GM08714 (cell line): ENCODE data around the gene TMA16.
"Not testable (repeated sequence)": the region's sequence is repeated elsewhere in the genome, so short reads cannot be mapped to it uniquely, and the experiment has no call there.

Source experiments
- H3K4me3 ChIP-seq: fragments of 200-500 bp; sonication (Bioruptor generic); 2 replicates; pipeline ENCODE4 v1.5.1; 2014; ENCODE audit warnings: mild to moderate bottlenecking, low read length, inconsistent platforms
- ZNF274 ChIP-seq: IDR thresholded peaks from 2 replicates; pipeline ENCODE4 v1.6.1; 2012; ENCODE audit warnings: mild to moderate bottlenecking, low read depth, low read length

Gene TMA16

DNA sequence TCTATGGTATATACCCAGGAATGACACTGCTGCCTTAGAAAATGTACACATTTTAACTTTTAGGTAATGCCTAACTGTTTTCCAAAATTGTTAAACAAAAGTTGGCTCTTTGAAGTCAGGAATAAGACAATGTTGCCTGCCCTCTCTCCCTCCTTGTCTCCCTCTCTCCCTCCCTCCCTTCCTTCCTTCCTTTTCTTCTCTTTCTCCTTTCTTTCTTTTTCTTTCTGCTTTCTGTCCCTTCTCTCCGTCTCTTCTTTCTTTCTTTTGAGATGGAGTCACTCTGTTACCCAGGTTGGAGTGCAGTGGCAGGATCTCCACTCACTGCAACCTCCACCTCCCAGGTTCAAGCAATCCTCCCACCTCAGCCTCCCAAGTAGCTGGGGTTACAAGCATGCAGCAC, 4.6 kb upstream of the TMA16 start:
- TF ChIP-seq ZNF274, result no peak
- no peak overlapping the region for H3K4me3 ChIP-seq

DNA sequence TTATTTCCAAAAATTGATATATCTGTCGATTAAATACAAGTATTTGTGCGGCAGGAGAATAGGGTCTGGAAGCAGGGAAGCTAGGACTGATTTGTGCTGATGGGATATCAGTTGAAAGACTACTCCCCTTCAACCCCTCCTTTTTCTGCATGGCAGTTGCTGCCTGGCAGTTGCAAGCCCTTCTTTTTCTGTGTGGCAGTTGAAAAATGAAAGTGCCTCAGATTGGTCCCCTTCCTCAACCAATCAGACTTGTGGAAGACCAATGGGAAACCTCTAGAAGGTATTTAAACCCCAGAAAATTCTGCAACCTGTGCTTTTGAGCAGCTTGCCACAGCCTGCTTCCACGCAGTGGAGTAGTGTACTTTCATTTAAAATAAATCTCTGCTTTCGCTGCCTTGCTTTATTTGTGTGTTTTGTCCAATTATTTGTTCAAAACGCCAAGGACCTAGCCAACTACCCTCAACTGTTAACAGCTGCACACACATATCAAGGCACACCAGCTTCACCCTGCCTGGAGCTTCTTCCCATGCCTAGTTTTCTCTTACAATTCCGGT, 1.5 kb upstream of the TMA16 start:
- H3K4me3 ChIP-seq, result peak overlapping the region; percentile 67; the same call in 1 of the 2 replicates
- no peak for TF ChIP-seq ZNF274

DNA sequence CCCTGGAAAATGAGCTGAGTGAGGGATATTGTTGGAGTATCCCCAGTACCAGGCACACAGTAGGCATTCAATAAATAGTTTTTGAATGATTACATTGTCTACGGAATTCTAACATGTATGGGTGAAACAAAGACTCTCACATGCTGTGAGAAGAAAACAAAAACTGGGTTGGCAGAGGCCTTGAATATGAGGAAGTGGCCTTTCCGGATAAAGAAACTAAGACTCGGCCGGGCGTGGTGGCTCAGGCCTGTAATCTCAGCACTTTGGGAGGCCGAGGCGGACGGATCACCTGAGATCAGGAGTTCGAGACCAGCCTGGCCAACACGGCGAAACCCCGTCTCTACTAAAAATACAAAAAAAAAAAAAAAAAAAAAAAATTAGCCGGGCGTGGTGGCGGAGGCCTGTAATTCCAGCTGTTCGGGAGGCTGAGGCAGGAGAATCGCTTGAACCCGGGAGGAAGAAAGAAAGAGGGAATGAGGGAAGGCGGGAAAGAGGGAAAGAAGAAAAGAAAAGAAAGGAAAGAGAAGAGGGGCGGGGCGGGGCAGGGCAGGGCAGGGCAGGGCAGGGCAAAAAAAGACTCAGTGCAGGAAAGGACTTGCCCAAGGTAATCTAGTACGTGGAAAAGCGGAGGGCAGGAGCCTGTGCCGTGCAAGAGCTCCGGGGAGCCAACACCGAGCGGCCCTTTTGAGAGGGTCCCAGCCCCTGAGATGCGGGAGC, 689 bp upstream of the TMA16 start:
- no peak for TF ChIP-seq ZNF274

DNA sequence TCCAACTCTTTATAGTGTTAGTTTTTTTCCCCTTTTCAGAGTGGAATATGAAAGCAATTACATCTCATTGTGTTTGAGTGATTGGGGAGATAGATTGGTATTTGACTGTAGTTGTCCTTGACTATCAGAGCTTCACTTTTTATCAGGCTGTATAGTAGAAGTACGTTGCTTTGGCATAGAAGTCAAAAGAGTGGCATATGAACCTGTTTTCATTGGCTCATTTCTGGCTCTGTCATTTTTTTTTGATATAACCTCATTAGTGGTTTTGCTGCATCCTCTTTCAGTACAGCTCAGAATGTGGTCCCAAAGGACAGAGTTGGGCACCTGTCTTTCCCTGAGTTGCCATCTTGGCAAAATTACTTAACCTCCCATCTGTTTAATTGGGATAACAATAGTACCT, 1.4 kb downstream of the TMA16 start:
- peak overlapping the region; percentile 67 for H3K4me3 ChIP-seq
- TF ChIP-seq ZNF274, result no peak

More for the DNA sequence above, 689 bp upstream of the TMA16 start:
- H3K4me3 ChIP-seq, result peak overlapping the region; percentile 67

DNA sequence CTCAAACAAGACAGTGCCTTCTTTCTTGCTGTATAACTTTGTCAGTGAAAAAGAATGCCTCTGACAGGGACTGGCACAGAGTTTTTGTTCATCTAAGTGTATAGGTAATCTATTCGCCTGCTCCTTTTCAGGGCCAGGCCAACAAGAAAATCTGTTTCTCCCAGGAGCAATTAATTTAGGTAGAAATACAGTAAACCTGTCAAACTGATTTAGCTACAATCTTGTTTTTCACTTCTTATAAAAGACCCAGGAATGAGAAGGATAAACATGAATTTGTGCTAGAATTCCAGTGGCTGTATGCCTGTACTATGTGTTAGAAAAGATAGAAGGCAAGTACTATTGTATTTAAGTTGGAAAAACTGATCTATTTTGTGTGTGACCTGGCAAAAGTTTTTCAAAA, 6.1 kb downstream of the TMA16 start:
- no peak for TF ChIP-seq ZNF274
- no peak overlapping the region for H3K4me3 ChIP-seq

DNA sequence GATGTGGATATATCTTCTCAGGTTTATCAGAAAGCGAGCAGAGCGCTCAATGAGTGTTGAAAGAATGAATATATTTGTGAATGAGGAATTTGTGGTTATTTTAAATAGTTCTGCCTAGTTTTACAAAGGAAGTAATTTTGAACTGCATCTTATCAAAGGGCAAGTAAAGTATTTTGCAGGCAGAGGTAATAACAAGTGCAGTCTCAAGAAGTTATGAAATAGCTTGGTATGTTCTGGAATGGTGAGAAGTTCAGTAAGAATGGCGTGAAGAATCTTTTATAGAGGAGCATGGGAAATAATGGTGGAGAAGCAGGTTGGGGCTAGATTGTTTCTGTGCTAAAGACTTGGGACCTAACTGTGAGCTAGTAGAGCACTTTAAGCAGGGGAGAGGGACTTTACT, 10.9 kb downstream of the TMA16 start:
- H3K4me3 ChIP-seq, result no peak overlapping the region
- no peak for TF ChIP-seq ZNF274

DNA sequence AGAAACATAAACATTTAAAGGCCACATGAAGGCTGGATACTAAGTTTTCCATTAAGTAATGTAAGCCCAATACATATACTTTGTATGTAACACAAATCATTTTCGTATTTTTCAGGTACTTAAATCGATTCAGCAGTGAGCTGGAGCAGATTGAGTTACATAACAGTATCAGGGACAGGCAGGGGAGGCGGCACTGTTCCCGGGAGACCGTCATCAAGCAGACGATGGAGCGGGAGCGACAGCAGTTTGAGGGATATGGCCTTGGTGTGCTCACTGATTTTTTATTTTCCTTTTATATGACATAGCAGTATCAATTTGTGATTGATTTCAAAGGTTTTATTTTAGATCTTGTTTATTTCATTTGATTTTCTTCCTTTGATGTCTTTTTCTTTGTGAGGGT, 20.7 kb downstream of the TMA16 start:
- TF ChIP-seq ZNF274, result no peak
- H3K4me3 ChIP-seq, result no peak overlapping the region

DNA sequence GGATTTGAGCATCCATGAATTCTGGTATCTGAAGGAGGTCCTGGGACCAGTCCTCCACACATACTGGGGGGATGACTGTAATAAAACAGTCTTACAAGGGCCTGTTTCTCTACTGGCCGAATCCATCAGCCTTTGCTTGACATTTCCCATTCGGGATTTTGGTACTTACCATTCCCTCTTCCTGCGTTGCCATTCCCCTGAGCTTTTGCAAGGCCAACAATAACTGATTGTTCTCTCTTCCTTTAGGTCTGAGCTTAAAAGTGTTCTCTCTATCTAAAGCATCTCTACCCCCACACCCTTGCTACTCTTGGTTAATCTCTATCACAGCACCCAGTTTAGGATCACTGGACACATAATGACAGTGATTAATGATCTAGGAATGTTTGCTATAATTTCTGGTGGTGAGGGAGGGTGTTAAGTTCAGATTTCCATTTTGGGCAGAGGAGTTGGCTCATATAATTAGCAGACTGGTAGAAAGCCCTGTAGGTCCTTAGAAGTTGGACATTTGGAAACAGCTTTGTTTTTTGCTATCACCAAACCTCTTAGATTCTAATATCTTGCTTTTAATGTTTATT, 29.4 kb downstream of the TMA16 start:
- H3K4me3 ChIP-seq, result no peak overlapping the region
- no peak for TF ChIP-seq ZNF274

DNA sequence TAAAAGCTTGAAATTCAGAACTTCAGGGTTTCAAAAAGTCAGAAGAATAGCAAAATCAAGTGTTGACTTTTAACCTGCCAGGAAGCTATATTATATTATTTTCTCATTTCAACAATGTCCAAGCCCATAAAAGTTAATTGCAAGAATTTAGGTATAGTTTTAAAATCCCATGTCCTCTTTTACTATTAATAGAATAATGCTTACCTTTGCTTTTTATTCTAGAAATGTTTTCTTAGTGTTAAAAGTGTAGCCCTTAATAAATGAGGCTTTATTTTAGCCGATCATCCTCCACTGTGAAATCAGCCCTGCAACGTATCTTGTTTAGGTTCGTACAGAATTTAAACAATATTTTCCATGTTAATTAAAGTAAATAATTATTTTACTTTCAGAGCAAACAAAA, 31.5 kb downstream of the TMA16 start:
- H3K4me3 ChIP-seq, result no peak overlapping the region
- TF ChIP-seq ZNF274, result no peak

DNA sequence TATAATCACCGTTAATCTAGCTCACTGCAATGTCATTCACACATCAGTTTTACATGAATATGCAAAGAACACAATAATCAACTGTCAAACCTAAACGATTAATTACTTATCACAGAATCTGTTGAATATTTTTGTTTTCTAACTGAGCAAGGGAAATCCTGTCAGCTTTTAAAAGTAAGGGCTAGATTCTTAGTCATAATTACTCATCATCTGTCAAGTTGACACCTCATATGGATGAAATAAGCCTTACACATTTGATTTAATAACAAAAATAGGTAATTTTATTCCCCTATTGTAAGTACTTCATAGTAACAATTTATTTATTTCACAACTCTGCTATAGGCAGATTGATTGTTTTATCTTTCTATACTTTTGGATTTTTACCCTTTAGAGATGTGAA, 32.7 kb downstream of the TMA16 start:
- H3K4me3 ChIP-seq, result no peak overlapping the region
- no peak for TF ChIP-seq ZNF274

DNA sequence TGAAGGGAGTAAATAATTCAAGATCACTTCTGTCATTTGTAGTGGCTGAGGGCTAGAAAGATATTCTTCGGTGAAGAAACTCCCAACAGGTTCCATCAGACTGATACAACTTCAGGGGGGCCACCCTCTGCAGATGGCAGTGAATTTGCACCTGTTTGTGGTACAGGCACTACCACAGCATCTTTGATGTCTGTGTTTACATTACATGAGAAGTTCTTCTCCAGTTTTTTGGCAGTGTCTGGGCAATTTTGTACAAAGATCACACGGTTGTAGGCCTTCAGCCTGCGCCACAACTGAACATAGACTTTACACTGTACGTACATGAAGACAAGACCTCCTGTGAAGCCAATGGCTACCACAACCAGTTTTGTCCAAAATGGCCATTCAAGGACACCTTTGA, 34.2 kb downstream of the TMA16 start:
- H3K4me3 ChIP-seq, result no peak overlapping the region
- TF ChIP-seq ZNF274, result no peak

DNA sequence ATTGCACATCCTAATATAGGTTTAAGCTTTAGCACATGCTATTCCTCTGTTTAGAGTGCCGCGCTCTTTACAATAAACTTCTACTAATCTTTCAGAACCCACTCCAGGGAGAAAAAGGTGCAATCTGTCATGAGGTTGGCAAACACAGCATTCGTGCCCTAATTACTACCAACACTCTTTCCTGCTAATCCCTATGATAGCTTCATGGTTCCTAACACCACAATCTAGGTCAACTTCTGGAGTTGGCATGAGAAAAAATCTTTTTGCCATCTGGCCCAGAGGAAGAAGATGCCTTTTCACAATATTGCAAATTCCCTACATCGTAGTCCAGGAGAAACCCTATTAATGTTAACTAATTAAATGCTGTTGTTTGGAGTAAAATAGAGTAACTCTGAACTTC, 39.6 kb downstream of the TMA16 start:
- no peak for TF ChIP-seq ZNF274
- H3K4me3 ChIP-seq, result no peak overlapping the region

DNA sequence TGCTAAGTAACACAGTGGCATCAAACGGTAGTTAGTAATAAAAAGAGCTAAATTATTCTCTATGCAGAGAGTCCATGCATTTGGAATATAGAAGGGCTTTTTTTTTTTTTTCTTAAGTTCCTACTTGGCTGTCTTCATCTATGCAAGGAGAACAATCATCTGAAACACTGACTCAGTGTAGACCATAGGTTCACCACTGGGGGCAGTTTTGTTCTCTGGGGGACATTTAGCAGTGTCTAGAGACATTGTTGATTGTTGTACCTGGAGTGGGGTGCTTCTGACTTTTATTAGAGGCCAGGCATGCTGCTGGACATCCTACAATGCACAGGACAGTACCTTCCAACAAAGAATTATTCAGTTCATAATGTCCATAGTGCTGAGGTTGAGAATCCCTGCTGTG, 41.2 kb downstream of the TMA16 start:
- H3K4me3 ChIP-seq, result no peak overlapping the region
- TF ChIP-seq ZNF274, result no peak

DNA sequence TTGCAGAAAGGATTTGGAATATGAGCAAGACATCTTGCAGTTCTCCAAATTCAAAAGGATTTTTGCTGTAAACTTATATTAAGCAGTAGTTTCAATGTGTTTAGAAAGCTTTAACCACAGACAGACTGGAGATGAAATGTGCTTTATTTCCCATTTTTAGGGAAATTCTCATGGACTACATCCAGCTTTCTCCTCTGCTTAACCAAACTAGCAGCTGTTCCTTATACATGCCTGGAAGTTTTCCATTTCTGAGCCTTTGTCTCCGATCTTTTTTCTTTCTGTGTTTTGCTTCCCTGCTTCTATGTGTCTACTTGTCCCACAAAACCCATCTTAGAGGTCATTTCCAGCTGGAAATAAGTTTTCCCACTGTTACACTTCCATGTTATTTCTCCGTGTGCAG, 41.6 kb downstream of the TMA16 start:
- H3K4me3 ChIP-seq, result no peak overlapping the region
- no peak for TF ChIP-seq ZNF274

DNA sequence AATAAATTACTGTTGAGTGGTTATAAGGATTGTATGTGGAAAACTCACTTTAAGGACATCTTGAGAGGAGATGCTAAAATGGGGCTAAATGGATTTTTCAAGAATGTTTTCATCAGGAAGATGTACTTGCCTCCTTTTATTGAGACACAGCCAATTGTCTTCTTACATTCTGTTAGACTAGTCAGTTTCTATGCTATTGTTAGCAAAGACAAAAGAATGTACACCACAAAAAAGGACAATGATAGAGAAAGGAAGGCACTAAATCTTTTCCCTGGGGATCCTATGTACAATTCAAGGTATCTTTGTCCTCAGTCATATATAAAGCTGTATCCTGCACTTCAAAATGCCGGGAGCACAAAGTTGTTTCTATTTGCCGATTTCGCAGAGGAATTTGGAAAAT, 42.6 kb downstream of the TMA16 start:
- no peak overlapping the region for H3K4me3 ChIP-seq
- TF ChIP-seq ZNF274, result no peak

DNA sequence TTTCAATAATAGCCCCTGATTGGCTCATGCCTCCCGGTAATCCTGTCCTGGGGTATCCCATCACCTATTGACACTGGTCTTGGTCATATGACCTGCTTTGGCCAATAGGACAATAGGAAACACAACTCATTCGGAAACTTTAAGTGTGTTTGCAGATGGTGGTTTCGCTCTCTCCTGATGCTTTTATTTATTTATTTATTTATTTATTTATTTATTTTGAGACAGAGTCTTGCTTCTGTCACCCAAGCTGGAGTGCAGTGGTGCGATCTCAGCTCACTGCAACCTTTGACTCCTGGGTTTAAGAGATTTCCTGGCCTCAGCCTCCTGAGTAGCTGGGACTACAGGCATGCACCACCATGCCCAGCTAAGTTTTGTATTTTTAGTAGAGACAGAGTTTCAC, 44.3 kb downstream of the TMA16 start:
- H3K4me3 ChIP-seq, result not testable (repeated sequence)
